Superior temporal gyrus (tissue), 1 donor: Measurements from ENCODE around the gene DBI.

Source experiments
- DNase-seq: peaks from one replicate; pipeline ENCODE4 v3.0.0-alpha.2; 2016; ENCODE audit errors: extremely low spot score

The DBI gene

DNA sequence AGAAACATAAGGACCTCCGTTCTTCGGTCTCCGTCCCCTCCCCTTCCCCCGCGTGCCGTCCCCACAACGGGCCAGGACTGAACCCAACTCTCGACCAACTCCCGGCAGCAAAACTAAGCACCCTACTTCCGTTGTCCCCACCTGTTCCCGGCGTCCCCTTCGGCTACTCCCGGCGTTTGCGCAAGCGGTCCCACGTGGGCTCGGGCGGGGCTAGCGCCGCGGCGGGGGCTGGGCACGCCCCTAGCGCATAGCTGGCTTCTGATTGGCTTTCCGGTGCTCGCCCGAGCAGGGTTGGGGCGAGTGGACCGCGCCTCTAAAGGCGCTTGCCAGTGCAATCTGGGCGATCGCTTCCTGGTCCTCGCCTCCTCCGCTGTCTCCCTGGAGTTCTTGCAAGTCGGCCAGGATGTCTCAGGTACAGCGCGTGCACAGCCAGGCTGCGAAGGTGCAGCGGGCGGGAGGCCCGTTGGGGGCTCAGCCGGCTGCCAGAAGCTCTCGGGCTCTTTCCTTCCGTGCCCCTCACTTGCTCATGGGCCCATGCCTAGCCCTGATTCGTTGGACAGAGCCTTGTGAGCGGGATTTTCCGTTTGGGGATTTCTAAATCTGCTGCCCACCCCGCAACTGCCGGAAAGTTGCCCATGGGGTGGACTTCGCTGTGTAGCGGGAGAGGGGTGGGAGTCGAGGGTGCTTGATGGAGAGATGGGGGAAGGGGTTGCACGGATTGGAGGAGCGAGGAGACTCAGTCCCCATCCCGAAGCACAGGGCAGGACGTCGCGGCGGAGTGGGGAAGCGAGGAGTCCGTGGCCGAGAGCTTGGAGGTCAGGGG, at the start of gene DBI, which contains the start of gene C2orf76:
Gene DBI (plus strand): TSS at position 329 of the 823 bp plus-strand sequence. CDS start 75 bp downstream, at position 404.
Gene C2orf76 (minus strand): TSS at position 186 of the 823 bp plus-strand sequence. CDS start 26,875 bp downstream, outside the sequence.
- peak; percentile 97 for DNase-seq

DNA sequence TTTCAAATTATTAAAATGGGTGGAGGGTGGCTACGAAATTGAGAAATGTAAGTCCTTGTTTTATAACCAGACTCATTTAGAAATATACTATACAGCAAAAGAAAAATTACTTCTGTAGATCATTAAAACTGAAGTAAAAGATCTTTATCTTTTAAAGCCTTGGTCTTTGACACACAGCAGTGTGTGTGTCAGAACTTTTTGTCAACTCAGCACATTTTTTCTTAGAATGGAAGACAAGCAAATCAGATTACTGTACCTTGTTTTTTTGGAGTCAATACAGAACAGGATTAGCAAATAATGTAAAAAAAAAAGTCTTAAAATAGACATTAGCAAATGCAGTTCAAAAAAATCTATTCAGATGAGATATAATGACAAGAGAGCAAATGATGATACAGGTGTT, 49.2 kb upstream of the DBI start:
- DNase-seq = no peak

DNA sequence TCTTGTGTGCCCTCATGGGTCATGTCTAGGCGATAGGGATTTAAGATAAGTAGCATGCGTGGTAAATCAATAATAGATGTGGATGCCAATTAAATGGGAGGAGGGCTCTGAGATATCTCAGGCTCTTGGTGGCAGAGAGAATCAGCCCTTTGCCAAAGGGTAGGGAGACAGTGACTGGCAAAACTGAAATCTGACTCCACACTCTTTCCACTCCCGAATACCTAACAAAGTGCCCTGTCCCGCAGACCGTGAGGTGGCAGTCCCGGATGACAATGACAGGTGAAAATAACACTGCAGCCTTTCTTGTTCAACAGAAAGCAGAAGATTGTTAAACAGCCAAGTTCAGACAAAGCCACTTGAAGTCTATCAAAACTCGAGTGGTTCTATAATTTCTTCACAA, 47.2 kb upstream of the DBI start:
- DNase-seq = no peak

DNA sequence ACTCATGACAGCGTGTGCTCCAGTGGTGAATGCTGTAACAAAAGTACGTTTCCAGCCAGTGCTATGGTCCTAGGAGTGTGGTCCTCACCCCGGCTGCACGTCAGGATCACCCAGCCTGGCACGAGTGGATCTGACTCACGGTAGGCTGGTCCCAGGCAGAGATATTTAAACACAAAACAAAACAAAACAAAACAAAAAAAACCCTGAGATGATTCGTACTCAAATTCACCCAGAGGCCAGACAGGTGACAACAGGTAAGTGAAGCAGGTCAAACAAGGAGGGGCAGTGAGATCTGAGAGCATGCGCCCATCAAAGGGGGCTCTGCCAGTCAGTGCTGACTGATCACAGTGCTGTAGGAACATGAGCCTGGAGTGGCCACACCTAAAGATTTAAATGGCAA, 43.3 kb upstream of the DBI start:
- DNase-seq = no peak

DNA sequence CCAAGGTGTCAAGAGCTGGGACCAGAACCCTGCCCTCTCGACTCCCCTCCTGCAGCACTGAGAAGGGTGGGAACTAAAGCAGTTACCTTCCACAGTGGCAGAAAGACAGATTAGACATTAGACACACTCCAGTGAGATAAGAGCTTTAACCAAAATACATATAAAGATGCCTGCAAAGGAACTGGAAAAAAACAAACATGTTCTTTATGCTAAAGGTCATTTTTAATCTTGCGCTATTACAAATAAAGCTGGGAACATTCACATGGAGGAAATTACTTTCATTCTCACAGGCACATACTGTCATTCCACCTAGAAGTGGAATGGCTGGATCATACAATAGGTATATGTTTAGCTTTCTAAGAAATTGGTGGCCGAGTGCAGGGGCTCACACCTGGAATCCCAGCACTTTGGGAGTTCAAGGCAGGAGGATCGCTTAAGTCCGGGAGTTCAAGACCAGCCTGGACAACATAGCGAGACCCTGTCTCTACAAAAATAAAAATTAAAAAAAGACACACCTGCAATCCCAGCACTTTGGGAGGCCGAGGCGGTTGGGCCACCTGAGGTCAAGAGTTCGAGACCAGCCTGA, 42.0 kb upstream of the DBI start:
- DNase-seq = no peak

DNA sequence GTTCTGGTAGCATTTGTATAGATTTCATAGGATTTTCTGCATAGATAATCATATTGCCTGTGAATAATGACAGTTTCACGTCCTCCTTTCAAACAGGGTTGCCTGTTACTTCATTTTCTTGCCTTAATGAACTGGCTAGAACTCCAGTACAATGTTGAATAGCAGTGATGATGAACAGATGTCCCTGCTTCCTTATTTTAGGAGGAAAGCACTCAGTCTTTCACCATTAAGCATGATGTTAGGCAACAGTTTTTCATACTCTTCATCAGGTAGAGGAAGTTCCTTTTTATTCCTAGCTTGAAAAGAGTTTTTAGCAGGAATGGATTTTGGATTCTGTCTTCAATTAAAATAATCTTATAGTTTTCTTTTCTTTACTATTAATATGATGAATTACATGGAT, 39.8 kb upstream of the DBI start:
- DNase-seq = no peak

DNA sequence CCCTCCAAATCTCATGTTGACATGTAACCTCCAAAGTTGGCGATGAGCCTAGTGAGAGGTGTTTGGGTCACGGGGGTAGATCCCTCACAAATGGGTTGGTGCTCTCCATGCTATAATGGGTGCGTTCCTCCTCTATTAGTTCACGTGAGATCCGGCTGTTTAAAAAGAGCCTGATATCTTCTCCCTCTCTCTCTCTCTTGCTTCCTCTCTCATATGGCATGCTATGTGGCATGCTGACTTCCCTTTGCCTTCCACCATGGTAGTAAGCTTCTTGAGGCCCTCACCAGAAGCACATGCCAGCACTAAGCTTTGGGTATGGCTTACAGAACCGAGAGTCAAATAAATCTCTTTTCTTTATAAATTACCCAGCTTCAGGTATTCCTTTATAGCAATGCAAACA, 39.3 kb upstream of the DBI start:
- no peak for DNase-seq

DNA sequence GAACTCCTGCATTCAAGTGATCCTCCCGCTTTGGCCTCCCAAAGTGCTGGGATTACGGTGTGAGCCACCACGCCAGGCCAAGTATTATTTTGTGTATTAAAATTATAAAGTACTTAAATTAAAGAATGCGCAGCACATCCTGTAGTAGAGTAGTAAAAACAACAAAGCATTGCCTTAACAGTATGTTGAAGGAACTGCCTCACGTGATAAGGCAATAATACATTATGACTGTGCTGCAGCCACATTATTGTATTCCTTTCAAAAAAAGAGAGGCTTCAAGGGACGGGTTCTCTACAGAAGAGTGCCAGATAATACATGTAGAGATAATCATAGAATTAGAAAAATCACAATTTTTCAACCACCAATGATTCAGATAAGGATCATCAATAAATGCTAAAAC, 33.8 kb upstream of the DBI start:
- DNase-seq = no peak

DNA sequence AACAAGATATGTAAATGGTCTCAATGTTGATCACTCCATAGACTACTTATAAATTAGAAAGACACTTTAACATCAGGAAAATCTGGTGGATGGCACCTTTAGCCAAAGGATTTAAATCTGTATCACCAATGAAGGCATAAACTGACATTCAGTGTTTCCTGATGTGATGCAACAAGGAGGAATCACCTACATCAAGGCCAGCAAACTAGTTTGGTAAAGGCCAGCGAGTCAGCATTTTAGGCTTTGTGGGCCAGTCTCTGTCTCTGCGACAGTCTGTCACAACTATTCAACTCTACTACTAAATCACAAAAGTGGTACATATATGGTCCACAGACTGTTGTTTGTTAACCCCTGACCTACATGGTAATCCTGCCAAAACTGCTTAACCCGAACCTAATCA, 33.4 kb upstream of the DBI start:
- DNase-seq = no peak

DNA sequence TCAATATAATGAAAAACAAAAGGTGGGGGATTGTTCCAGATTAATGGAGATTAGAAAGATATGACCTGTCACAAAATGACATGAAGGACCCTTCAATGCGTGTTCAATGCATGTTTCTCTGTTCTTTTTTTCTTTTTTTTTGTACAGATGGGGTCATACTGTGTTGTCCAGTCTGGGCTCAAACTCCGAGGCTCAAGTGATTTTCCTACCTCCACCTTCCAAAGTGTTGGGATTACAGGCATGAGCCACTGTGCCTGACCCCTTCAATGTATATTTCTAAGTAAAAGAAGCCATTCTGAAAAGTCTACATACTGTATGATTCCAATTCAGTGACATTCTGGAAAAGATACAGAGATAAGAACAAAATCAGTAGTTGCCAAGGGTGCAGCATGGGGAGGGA, 32.9 kb upstream of the DBI start:
- DNase-seq = no peak

DNA sequence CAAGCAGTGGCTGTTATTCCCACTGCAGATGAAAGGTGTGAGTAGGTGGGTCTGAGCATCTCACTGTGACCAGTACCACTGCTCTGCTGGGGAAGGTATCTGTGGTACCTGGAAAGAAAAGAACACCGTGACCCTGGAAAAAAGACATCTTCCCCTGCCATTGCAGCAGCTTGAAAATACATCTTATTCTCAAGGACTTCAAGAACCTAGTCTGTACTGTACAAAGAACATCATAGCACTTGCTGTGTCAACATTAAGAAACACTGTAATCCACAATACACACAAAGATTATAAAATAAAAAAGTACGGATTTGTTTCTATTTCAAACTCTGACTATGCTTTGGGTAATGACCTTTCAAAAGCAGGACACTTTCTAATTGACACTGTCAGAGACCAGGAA, 29.0 kb upstream of the DBI start:
- no peak for DNase-seq

DNA sequence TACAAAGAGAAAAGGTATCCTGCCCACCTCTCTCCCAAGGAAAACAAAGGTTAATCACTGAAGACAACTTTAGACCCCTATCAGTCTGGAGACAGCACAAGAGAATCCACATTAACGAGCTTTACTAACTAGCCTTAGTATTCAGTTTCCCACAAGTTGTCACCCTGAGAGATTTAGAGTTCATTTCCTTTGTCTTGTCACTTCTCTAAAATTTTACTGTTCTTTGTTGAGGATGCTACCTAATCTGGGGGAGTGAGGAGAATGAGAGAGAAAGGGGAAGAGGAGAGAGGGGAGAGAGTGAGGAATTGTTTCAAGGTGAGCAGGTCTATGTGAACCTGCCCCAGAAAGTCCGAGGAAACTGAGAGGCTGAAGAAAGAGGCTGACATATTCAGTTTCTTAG, 28.5 kb upstream of the DBI start:
- no peak for DNase-seq

DNA sequence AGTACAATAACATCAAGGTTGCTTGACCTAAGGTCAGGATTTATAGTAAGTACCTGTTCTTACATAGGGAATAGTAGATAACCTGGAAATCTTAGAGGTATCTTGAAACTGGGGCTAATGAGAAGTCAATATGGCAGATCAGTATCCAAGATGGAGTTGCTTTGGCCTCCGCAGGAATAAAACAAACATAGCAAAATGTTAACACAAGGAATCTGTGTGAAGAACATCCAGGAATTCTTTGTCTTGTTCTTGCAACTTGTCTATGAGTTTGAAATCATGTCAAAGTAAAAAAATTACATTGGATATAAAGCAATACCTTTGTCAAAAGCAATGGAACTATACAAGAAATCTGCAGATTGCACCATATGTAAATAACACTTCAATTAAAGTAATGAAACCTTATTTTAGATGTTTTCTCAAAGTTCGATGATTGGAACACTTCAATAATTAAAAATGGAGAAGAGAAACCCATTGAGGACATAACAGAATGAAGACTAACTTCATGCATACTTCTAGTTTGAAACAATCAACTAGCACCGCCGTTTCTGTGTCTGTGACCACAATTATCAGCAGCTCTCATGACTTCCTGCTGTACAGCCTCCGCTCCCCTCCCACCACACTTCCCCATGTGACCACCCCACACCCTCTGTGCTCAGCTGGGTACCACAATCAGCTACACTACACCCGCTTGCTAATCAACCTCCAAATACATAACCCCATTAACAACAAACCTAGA, 27.8 kb upstream of the DBI start:
- no peak for DNase-seq

DNA sequence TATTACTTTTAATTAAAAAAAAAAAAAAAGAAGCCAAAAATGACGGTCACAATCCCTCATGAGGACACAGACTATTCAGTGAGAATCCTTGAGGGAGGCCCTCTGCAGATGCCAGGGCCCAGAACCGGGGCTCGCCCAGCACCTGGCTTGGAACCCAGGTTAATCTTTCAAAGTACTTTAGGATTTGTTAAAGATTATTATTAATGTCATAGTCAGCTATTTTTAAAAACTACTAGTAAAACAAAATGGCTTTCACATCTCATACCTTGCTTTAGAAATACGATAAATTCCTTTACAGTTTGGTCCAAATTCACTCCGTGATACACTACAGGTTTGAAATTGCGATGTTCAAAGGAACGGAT, 27.2 kb upstream of the DBI start:
- no peak for DNase-seq

DNA sequence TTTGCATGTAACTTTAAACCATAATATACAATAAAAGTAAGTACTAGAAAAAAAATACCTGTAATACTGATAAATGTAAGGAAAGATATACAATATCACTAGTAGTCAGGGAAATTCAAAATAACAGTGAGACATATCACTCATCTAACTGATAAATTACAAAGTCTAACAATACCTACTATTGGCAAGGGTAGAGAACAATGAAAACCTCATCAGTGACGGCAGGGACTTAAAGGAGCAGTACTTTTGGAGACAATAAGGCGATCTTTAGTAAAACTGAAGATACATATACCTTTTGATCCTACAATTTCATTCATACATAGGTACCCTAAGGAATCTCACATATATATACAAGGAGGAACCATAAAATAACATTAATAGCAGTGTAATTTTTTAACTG, 25.1 kb upstream of the DBI start:
- no peak for DNase-seq

DNA sequence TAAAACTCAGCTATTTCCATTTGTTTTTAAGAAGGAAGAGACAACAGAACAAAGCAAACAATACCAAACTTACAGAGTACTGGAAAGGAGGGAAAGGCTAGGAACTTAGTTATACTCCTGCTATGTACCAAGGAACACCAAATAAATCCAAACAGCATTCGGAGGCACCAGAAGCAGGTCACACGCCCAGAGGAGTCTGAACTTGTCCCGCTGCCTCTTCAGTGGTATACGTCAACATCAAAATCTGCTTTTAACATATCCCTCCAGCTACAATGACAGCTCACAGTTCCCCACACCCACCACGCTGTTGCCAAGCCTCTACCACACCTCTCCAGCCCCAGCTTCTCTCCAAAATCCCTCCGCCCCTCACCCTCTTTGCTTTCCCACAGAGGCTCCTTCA, 17.5 kb upstream of the DBI start:
- no peak for DNase-seq

DNA sequence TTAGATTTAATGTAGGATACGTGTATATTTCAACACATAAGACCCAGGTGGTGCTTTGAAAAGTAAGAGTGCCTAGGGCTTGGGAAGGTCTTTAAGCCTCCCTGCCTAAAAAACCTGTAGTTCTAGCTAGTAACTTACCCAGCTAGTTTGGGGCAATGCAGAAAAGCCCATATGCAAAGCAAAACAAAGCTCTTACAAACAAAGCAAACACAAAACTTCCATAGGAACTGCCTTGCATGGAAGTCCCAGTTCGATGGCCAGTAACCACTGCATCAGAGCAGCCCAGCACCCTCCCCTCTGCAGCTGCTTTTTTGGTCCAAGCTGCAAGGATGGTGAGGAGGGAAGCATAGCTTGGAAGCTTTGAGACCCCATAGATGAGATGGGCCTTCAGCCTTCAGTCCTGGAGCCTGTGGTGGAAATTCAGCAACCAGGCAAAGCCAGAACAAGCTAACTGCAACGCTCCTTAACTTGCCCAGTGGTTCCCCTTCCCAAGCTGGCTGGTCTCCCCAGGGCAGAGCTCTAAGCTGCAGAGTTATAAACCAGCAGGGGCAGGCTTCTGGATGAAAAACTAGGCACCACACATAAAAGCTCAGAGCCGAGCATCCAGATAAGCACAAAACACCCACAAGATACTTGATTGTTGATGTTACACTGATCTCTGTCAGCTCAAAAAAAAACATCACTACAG, 16.3 kb upstream of the DBI start:
- peak; percentile 19 for DNase-seq

DNA sequence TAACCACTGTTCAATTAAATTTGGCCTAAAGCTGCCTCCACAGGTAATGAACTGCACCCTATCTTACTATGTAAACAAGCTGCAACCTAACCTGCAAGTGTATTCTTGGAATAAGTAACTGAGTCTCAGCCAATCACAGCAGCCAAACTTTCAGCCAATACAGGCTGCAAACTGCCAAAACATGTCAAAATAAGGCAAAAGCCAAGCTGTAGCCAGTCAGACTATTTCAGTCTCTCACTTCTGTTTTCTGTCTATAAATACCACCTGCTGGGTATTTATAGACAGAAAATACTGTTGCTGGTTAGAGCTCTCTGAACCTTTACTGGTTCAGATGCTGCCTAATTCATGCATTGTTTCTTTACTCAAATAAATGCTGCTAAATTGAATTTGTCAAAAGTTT, 14.4 kb upstream of the DBI start:
- peak; percentile 21 for DNase-seq

DNA sequence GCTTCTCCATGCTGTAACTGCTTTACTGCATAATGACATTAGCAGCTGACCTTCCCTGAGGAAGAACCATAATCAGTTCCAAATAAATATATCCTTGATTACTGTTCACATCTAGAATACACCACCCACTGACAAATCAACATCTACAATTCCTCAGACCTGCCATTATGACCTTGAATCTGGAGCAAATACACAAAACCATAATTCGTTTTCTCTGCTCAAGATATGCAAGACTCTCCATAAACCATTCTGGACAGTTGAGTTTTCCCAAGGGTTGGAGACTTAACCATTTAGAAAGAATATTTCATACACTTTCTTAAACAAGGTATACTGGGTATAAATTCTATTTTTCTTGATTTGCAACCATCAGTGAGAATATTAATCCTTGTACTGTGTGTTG, 11.9 kb upstream of the DBI start:
- no peak for DNase-seq

DNA sequence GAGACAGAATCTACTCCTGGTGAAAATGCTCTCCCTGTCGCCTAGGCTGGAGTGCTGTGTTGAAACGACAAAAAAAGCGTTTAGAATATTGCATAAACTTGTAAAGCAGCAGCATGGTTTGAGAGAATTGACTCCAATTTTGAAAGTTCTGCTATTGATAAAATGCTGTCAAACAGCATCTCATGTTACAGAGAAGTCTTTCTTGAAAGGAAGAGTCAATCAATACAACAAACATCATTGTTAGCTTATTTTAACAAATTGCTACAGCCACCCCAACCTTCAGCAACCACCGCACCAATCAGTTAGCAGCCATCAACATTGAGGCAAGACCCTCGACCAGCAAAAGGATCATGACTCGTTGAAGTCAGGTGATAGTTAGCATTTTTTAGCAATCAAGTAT, 7.0 kb upstream of the DBI start:
- DNase-seq = no peak

DNA sequence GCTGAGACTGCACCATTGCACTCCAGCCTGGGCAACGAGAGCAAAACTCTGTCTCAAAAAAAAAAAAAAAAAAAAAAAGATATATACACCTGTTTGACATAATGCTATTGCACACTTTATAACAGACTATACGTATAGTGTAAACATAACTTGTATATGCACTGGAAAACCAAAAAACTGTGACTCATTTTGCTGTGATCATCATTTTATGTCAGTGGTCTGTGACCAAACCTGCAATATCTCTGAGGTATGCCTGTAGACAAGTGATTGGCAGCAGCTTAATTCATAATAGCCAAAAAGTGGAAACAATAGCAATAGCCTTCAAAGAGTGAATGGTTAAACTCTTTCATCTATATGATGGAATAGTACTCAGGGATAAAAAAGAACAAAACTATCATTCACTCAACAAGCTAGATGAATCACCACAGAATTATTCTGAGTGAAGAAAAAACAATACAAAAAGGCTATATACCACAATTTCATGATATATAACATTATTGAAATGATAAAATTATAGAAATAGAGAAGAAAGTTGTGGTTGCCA, 6.3 kb upstream of the DBI start:
- no peak for DNase-seq

DNA sequence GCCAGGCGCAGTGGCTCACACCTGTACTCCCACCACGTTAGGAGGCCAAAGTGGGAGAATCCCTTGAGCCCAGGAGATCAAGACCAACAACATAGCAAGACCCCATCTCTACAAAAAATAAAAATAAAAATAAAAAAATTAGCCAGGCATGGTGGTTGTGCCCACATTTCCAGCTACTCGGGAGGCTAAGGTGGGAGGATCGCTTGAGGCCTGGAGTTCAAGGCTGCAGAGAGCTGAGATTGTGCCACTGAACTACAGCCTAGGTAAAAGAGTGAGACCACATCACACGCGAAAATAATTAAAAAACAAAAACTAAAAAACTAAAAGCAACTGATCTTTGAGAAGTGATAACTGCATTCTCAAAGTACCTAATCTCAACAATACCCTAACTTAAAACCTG, 2.0 kb upstream of the DBI start:
- DNase-seq = no peak
